NOMO-1 (cell line): Measurements from ENCODE around the gene NEUROG2.
"Not testable (repeated sequence)": the region's sequence is repeated elsewhere in the genome, so short reads cannot be mapped to it uniquely, and the experiment has no call there.

ENCODE experiments used
- DNase-seq, 2 experiments: peaks; one replicate each; lab custom pipeline; 2025; ENCODE audit not compliant: unreplicated experiment in 2 of 2; lab: John Stamatoyannopoulos, UW

Gene NEUROG2

GRCh38 chr4:112492321-112492720 is 23.7 kb downstream of the NEUROG2 start:
- no peak for DNase-seq

- DNase-seq: not testable (repeated sequence)
Observed at GRCh38 chr4:112490808-112491207, 25.2 kb downstream of the NEUROG2 start.

GRCh38 chr4:112485930-112486329 is 30.1 kb downstream of the NEUROG2 start:
- no peak for DNase-seq

GRCh38 chr4:112473985-112474384 is 42.0 kb downstream of the NEUROG2 start:
- no peak for DNase-seq

GRCh38 chr4:112472318-112472717 is 43.7 kb downstream of the NEUROG2 start:
- no peak for DNase-seq
